ENCODE measurements around the gene MB21D2.

Gene MB21D2

DNA sequence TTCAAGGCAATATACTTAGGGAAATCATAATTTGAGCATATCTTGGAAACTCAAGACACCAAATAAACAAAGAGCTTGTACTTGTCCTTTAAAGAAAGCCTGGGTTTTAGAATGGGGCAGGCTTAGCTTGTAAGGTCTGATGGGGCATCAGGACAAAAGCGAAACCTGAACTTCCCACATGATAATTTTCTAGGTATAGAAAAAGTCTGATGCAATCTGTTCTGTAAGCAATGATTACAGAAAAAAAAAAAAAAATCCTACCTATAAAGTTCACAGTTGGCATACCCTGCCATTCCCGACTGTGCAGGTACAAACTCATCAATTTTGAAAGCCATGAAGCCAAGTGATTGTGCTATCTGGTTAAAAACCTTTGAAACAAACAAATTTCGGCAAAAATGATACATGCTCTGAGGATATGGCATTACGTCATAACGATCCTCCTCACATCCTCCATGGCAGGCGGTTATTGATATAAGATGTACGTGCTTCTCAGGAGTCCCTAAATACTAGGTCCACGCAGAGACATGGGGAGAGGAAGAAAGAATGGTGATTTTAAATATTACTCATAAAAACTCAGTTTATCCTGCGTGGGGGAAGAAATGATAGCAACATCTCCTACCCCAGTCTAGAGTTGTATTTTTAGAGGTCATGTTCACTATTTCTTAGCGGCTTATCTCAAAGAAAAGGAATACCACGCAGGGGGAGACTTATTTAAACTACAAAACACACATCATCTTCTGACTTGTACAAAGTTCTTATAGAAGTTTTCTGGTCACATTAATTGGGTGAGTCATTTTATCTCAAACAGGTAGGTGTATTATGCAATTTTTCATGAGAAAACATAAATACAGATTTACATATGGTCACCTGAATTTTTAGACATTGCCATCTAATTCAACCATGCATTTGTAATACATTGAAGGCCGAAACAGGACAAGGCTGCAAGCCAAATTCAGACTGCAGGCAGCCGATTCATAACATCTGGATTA lies 27.0 kb downstream of the MB21D2 start:
- DNase-seq (ENCODE audit: low spot score) = no peak

DNA sequence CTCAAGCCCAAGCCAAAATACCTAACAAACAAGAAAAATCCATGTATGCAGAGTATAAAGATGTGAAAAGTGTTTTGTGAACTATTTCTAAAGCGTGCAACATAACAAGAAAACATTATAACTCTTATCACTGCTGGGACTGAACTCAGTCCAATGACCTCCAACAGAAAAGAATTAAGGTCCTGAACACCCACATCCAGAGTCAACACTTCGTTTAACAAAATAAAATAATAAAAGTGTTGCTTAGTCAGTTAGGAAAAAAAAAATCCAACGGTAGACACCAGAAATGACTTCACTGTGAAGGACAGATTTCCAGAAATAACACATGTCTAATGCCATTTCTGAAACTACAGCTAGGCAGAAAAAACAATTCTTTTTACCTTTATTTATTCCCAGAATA lies 28.0 kb downstream of the MB21D2 start:
- no peak for DNase-seq (ENCODE audit: low spot score)

DNA sequence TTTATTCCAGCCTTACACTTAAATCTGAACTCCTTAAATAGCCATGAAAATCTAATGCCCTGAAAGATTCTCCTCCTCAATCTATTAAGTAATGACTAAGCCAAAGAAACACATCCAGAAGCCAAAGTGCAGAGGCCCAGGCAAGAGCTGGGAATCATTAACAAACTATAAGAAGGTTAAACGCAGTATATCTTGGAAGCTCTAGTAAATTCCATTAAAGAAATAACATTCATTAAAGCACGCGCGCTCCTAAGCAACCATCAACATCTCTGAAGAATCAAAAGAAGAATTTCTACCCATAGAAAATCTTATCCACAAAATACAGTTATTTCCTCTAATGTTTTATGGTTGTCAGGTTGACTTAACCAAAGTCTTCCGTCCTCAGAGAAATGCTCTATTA lies 29.5 kb downstream of the MB21D2 start:
- no peak for DNase-seq (ENCODE audit: low spot score)

DNA sequence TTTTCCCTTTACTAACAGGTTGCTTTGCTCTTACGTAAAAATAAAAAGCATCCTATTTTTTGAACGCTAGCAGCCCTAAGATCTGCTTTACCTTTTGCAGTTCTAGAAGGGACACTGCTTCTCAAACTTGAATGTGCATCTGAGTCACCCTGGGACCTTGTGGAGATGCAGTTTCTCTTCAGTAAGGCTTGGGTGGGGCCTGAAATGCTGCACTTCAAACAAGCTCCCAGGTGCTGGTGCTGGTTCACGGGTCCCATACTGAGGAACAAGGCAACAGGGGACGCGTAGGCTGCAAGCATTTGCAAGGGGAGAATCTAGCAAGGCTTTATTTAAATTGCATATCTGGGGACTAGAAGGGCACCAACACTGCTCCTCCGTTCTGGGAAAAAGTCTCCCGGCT lies 30.0 kb downstream of the MB21D2 start:
- no peak for DNase-seq (ENCODE audit: low spot score)

DNA sequence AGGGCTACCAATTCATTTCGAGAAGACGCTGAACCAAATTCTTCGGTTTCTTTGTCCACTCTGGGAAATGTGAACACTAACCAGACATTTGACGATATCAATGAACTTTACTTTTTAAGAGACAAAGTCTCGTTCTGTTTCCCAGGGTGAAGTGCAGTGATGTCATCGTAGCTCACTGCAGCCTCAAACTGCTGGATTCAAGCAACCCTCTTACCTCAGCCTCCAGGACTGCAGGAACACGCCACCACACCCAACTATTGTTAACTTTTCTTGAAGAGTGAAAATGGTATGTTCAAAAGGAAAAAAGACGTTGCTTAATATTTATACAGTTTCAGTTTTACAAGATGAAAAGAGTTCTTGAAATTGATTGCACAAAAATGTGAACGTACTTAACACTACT lies 30.6 kb downstream of the MB21D2 start:
- DNase-seq (ENCODE audit: low spot score) = no peak

DNA sequence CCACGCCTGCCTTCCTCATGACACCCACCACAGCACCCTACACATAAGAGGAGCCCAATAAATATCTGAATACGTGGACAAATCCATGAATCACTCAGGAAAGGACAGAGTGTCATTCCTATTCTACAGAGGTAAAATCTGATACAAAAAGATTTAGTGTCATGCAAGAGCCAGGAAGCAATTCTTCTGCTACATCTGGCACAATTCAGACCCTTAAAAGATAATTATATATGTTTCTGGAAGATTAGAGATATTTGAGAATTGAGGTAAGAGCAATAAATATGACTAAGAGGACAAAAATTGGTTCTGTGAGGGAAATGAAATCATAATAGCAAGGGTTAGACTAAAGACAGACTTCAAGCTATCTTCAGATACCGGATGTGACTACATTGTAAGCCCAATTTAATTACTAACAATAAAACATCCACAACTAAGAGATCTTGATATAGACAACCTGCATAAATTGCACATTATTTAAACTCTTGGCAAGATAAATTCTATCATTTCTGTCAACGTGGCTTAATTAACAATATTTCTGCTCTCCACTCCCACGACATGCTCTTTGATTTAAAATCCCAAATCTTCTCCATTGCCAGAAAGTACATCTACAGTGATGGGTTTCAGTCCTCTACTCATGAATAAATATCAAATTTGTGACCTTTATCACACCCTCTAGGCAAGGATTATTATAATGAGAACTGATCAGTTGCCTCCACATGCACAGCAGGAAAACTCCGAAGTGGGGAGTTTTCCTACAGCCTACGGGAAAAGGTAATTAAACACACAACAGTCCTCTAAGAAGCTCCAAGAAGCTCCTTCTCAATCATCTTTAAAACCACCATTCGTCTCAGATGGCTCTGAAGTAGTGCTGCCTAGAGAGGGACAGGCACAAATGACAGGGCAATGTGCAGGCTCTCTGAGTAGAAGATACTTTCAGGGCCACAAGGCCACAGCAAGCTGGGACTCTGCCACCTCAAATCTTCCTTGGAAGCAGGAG lies 32.6 kb downstream of the MB21D2 start:
- no peak for DNase-seq (ENCODE audit: low spot score)

DNA sequence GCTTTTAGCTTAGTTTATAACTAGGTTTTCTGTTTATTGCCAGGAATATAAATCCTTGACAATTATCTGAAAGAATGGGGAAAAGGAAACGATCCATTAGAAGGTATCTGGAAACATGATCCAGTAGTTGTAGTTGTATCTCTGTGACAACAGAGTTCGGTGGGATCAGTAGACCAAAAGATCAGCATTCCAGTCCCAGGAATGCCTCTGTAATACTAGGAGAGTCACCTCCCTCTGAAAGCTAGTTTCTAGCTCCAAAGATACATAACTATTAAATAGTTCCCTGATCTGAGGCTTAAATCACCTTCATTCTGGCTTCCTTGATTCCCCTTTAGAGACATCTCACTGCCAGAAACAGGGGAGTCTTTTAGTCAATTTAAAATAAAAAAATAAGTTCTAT lies 34.1 kb downstream of the MB21D2 start:
- DNase-seq (ENCODE audit: low spot score) = no peak

DNA sequence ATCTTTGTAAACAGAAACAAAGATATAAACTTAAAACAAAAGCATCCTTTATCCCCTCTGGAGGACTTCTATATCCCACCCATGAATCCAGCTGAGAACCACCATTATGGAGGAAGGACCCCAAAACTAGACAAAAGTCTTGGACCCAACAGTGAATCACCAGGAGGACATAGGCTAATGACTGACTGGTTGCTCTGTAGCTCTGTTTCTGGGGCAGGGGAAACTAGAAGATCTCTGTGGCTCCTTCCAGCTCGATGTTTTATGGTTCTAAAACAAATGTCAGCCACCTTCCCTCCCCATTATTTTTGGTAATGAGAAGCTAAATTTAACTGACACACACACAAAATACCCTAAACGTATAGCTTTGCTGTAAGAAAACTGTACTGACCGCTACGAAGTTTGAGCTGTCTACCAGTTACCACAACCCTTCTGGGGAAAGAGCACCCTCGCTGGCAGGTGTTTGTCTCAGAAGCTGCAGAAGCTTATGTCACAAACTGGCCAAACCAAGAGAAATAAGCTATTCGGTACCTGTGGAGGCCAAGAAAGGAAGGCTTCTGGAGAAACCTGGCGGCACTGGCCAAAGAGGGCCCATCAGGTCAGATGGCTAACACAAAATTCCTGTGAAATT lies 36.4 kb downstream of the MB21D2 start:
- no peak for DNase-seq (ENCODE audit: low spot score)

DNA sequence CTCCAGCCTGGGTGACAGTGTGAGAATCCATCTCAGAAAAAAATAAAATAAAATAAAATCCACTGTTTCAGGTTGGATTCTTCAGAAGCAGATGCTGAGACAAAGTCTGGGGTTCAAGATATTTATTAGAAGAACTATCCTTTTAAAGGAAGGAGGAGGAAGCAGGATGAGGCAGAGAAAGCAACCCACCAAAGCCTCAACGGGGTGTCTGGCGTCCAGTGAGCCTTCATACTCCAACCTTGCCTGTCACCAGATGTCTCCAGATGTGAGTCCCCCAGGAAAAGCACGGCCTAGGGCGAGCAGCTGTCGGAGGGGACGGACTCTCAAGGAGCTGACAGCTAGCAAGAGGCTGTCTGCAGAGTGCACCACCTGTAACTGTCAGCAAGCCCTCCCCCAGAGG lies 37.3 kb downstream of the MB21D2 start:
- no peak for DNase-seq (ENCODE audit: low spot score)

DNA sequence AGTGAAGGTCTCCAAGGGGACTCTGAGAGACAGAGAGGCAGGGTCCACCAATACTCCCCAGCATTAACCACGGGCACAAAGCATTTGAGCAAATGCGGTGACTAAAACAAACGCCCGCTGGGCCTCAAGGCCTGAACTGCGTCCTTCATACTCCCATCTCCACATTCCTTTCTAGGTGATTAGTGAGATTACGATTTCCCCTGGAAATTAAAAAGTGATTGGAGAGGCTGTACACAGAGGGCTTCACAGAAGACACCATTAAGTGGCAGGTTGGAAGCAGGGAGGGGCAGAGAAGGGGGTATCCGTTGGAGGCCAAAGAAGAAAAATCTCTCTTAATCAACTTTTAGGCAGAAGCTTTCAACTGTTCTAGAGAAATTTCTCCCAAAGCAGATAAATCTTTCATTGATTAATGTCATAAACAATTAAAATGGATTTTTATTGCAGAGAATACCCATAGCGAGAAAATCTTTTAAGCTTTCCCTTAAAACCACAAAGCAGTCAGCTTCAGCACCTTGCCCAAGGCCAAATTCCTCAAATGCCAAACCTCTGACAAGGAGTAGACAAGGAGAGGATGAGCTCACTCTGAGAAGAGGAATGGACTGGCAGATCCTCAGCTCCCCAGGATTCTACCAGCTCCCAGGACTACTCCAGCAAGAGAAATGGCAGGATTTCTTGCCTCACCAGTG lies 38.2 kb downstream of the MB21D2 start:
- DNase-seq (ENCODE audit: low spot score) = peak; percentile 83

DNA sequence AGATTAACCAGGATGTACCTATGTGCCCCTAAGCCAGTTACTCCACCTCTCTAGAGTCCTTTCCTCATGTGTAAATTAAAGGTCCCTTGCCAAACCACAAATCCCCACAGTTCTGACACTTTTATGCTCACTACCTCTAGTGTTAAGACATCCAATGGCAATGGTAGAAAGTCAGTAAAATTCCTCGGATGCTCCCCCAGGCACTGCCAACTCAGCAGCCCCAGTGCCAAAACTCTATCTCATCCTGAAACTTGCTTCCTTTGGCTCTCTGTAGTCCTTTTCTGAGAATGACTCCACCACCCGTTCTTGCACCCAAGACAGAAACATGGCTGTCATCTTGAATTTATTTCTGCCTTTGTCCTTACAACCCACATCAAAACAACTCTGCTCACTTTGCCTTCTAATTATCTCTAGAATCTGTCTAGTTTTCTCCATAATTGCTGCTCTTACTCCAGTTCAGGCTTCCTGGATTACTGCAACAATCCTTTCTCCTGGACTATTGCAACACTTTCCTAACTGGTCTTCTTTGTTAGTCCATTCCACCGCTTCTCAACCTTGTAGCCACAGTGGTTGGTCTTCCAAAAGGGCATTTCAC lies 41.6 kb downstream of the MB21D2 start:
- no peak for DNase-seq (ENCODE audit: low spot score)

DNA sequence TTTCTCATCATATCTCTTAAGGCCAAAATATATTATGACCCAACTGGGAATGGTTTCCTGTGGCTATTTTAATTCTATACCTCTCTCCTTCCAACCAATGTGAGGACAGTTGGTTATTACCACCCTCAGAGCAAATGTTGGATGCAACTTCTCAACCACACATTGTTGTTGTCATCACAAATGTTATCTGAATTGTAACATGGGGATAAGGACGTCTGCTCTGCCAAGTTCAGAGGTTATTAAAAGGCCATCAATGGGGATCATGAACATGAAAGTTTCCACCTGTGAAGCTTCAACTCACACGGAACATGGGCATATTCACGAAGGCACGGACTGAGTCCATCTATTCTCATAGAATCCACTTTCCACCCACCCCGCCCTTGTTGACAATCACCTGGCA lies 46.8 kb downstream of the MB21D2 start:
- no peak for DNase-seq (ENCODE audit: low spot score)

DNA sequence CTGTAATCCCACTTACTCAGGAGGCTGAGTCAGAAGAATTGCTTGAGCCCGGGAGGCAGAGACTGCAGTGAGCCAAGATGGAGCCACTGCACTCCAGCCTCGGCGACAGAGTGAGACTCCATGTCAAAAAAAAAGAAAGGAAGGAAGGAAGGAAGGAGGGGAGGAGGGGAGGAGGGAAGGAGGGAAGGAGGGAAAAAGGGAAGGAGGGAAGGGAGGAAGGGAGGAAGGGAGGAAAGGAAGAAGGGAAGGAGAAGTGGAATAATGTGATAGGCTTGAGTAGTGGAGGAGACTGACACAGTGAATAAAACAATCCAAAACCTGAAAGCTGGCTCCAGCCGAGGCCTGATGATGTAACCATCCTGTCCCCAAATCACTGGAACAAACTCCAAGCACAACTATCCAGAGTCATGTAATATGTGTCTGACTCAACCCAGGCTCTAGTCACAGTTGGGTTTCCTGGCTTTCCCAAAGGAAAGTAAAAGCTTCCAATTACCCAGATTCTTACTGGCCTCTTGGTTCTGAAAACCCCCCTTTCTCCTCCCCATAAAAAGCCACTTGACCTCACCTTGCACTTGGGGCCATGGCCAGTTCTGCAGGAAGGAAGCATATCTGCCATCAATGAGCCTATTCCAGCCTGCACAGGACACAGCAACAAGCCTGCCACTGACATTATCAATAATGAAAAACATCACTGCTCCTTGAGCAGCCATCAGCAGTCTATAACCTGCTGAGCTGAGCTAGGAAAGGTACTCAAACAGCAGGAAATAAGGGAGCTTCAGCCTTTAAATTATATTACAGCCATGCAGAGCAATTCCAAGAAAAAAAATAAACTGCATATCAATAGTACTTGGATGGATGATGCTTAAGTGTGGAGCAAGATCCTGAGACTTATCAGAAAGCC lies 48.3 kb downstream of the MB21D2 start:
- no peak for DNase-seq (ENCODE audit: low spot score)

DNA sequence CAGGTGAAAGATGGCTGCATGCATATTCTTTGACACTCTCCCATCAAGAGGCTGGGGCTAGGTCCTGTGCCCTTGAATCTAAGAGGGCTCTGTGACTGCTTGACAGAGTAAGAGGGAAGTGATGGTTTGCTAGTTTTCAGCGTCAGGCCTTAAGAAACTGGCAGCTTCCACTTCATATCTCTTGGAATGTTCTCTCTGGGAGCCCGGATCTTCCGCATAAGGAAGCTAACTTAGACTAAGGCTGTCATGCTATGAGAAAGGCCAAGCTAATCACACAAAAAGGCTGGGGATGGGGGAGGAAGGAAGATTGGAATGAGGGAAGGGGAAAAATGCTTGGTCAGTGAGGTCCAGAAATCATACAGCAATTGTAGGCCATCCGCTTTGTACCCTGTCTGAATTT lies 50.0 kb downstream of the MB21D2 start:
- DNase-seq (ENCODE audit: low spot score) = no peak

DNA sequence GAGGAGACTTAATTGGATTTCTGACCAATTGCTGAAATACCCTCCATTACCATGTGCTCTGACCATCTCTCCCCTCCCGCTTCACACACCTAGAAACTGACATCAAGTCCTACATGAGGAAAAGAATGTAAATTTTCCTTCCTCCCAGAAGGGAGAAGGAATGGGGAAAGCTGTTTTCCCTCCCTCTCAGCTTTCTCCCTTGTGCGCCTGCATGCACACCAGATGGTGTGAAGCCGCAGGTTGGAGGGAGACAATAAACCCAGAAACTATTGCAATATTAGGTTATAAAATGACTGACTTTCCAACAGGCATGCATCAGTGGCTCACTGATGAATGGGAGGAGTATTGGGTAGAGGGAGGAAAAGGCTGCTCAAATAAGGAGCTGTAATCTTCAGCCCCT lies 50.9 kb downstream of the MB21D2 start:
- DNase-seq (ENCODE audit: low spot score) = no peak

DNA sequence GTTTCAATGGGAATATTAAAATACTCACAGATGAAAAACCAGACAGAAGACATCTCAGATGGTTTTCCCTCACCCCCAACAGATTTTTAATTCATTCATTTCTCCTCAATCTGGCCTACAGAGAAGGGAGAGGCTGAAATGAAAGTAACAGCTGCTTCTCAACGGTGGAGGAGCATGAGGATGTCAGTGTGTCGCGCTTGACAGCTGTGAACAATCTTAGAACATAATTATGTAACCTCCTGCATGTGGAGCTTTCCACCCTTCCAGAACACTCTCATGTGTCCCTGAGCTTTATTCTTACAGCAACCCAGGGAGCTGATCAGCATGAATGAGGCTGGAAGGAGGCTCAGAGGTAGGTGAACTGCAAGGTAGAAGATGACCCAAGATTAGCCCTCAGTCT lies 52.7 kb downstream of the MB21D2 start:
- no peak for DNase-seq (ENCODE audit: low spot score)

DNA sequence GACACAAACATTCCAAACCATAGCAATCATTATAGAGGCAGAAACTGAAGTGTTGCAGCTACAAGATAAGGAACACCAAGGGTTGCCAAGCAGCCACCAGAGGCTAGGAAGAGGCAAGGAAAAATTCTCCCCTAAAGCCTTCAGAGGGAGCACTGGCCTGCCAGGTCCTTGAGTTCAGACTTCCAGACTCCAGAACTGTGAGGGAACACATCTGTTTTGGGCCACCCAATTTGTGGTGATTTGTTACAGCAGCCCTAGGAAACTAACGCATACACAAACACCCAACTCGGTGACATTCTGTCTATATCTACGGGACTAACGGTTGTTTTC lies 54.6 kb downstream of the MB21D2 start:
- no peak for DNase-seq (ENCODE audit: low spot score)

DNA sequence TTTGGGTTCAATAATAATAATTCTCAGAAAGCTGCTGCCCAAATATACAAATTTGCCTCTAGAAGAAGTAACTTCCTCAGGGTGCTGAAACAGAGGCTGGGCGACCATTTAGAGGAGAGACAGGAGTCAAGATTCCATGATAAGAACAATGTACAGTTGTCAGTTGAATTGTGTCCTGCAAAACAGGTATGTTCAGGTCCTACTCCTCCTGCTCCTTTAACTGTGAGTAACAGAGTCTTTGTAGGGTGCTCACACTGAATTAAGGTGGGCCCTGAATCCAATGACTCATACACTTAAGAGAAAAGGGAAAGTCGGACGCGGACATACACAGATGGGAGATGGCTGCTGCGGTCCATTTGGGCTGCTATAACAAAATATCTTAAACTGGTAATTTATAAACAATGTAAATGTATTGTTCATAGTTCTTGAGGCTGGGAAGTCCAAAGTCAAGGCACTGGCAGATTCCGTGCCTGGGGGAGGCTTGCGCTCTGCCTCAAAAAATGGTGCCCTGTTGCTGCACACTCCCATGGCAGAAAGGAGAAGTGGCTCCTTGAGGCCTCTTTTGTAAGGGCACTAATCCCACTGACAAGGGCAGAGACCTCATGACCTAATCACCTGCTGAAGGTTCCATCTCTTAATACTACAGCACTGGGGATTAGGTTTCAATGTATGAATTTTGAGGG lies 55.1 kb downstream of the MB21D2 start:
- DNase-seq (ENCODE audit: low spot score) = no peak

DNA sequence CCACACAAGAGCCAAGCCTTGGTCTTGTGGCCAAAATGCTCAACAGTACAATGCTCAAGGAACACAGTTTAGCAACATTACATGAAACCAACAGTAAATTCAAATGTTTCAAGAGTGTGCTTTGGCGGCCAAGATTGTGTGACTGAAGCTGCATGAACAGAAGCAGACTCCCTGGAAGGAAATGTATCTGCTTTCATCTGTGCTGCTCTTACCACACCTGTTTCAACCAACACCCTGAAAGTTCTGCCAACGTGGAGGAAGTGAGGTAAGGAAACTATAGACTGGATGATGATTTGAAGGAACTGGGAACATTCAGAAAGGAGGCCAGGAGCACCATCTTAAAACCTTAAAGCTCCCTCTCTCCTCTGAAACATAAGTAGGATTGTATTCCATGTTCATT lies 55.7 kb downstream of the MB21D2 start:
- no peak for DNase-seq (ENCODE audit: low spot score)

DNA sequence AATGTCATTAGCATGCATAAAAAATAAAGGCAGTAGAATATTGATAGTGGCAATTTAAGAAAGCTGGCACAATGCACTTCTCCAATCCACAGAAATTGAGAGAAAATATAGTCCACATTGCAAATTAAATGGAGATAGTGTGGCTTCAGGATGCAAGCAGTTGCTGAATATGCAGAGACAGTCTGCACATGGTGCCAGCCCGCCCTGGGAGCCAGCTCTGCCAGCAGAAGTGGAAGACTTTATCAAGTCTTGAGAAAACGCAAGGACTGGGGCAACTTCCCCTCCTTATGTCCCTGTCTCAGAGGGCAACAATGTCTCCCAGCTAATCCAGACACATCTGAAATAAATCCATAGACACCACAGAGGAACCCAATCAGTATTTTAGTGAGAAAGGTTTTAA lies 57.2 kb downstream of the MB21D2 start:
- DNase-seq (ENCODE audit: low spot score) = no peak

Measured in iPS-NIHi11 (cell line).